ENCODE results near the gene HNF1A.

HNF1A gene

DNA sequence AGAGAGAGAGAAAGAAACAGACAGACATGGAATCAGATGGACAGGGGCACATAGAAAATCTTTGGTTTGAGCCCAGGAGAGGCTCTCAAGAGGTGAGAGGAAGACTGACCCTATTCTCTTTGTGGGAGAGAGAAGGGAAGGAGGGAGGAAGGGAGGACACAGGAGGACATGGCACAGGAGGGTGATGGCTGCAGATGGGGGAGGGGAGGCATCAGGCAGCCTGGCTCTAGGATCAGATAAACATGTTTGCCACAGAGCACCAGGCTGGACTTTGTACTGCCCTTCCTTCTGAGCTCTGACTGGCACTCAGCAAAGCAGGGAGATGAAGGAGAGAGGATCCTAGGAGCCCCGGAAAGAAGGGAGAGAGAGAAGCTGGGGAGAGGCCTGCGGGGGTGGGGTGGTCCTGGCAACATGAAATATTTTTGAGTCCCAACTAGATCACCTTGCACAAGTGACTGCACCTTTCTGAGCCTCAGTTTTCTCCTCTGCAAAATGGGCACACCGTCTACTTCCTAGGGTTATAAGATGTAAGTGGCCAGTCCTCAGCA is 6.1 kb downstream of the HNF1A start:
- no peaks in the 10 kb centered on the region for H3K27me3 ChIP-seq (ENCODE audit: insufficient read depth, poor library complexity, severe bottlenecking)
- DNase-seq (ENCODE audit: low spot score) (no peak), ATAC-seq (ENCODE audit: low read depth) (no peak)
- TF ChIP-seq, protein P1, sequence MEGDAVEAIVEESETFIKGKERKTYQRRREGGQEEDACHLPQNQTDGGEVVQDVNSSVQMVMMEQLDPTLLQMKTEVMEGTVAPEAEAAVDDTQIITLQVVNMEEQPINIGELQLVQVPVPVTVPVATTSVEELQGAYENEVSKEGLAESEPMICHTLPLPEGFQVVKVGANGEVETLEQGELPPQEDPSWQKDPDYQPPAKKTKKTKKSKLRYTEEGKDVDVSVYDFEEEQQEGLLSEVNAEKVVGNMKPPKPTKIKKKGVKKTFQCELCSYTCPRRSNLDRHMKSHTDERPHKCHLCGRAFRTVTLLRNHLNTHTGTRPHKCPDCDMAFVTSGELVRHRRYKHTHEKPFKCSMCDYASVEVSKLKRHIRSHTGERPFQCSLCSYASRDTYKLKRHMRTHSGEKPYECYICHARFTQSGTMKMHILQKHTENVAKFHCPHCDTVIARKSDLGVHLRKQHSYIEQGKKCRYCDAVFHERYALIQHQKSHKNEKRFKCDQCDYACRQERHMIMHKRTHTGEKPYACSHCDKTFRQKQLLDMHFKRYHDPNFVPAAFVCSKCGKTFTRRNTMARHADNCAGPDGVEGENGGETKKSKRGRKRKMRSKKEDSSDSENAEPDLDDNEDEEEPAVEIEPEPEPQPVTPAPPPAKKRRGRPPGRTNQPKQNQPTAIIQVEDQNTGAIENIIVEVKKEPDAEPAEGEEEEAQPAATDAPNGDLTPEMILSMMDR (IDR thresholded peaks at IDR 0.05; ENCODE audit: poor library complexity, severe bottlenecking) = no peak
- no peak overlapping the region for H3K4me3 ChIP-seq (ENCODE audit: severe bottlenecking)
- H3K27ac ChIP-seq (ENCODE audit: poor library complexity, severe bottlenecking) = no peak overlapping the region
- H3K36me3 ChIP-seq (ENCODE audit: low read depth) = no peaks in the 10 kb centered on the region
- no peaks in the 10 kb centered on the region for H3K9me3 ChIP-seq (ENCODE audit: severe bottlenecking)
- H3K4me1 ChIP-seq (ENCODE audit: insufficient read depth, poor library complexity, severe bottlenecking) = no peaks in the 10 kb centered on the region

DNA sequence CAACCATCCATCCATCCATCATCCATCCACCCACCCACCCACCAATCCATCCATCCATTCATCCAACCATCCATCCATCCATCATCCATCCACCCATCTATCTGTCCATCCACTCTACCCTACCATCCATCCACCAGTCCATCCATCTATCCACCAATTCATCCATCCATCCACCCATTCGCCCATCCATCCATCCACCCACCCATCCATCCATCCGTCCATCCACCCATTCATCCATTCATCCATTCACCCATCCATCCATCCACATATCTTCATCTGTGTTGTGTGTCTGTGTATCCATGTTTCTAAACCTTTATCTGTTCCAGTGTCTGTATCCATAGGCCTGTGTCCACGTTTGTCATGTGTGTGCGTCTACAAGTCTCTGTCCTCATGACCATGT is 9.9 kb downstream of the HNF1A start:
- Histone ChIP-seq H3K36me3 (ENCODE audit: low read depth) (no peaks in the 10 kb centered on the region), H3K4me1 (ENCODE audit: insufficient read depth, poor library complexity, severe bottlenecking) (no peaks in the 10 kb centered on the region), H3K9me3 (ENCODE audit: severe bottlenecking) (no peaks in the 10 kb centered on the region), H3K4me3 (ENCODE audit: severe bottlenecking) (no peak overlapping the region), H3K27me3 (ENCODE audit: insufficient read depth, poor library complexity, severe bottlenecking) (peaks cover 5% of the 10 kb centered on the region), H3K27ac (ENCODE audit: poor library complexity, severe bottlenecking) (no peak overlapping the region)
- ATAC-seq (ENCODE audit: low read depth) = no peak
- no peak for DNase-seq (ENCODE audit: low spot score)
- TF ChIP-seq, protein P1 (IDR thresholded peaks at IDR 0.05; ENCODE audit: poor library complexity, severe bottlenecking) = no peak

DNA sequence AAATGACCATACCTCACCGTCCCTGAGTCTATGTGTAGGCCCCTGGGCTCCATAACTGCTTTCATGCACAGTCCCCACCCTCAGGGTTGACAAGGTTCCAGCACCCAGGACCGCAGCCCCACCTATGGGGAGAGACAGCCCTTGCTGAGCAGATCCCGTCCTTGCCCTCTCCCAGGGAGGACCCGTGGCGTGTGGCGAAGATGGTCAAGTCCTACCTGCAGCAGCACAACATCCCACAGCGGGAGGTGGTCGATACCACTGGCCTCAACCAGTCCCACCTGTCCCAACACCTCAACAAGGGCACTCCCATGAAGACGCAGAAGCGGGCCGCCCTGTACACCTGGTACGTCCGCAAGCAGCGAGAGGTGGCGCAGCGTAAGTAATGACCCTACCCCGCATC is 10.3 kb downstream of the HNF1A start:
- ATAC-seq (ENCODE audit: low read depth) = no peak
- no peak for DNase-seq (ENCODE audit: low spot score)
- Histone ChIP-seq H3K9me3 (ENCODE audit: severe bottlenecking) (no peaks in the 10 kb centered on the region), H3K27me3 (ENCODE audit: insufficient read depth, poor library complexity, severe bottlenecking) (peaks cover 5% of the 10 kb centered on the region), H3K4me1 (ENCODE audit: insufficient read depth, poor library complexity, severe bottlenecking) (no peaks in the 10 kb centered on the region), H3K4me3 (ENCODE audit: severe bottlenecking) (no peak overlapping the region), H3K36me3 (ENCODE audit: low read depth) (no peaks in the 10 kb centered on the region), H3K27ac (ENCODE audit: poor library complexity, severe bottlenecking) (no peak overlapping the region)
- TF ChIP-seq, protein P1 (IDR thresholded peaks at IDR 0.05; ENCODE audit: poor library complexity, severe bottlenecking) = no peak

DNA sequence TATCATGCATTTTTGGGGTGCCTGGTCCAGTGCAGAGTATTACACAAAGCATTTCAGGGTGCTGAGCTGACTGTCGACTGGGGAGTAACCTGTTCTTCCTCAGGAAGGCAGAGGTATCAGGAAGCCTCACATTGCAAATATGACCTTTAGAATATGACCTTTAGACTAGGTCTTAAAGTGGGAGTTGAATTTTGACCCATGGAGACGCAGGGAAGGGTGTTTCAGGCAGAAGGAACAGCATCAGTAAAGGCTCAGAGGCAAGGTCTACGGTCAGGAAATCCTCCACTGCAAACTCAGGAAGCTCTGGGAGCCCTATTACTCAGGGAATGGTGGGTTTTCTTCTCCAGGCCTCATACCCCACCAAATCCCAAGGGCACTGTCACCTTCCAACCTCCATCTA is 11.3 kb downstream of the HNF1A start:
- no peak for ATAC-seq (ENCODE audit: low read depth)
- H3K4me3 ChIP-seq (ENCODE audit: severe bottlenecking) = no peak overlapping the region
- no peaks in the 10 kb centered on the region for H3K9me3 ChIP-seq (ENCODE audit: severe bottlenecking)
- H3K27ac ChIP-seq (ENCODE audit: poor library complexity, severe bottlenecking) = no peak overlapping the region
- H3K27me3 ChIP-seq (ENCODE audit: insufficient read depth, poor library complexity, severe bottlenecking) = peaks cover 5% of the 10 kb centered on the region
- no peak for DNase-seq (ENCODE audit: low spot score)
- H3K36me3 ChIP-seq (ENCODE audit: low read depth) = no peaks in the 10 kb centered on the region
- H3K4me1 ChIP-seq (ENCODE audit: insufficient read depth, poor library complexity, severe bottlenecking) = no peaks in the 10 kb centered on the region
- TF ChIP-seq, protein P1 (IDR thresholded peaks at IDR 0.05; ENCODE audit: poor library complexity, severe bottlenecking) = no peak

DNA sequence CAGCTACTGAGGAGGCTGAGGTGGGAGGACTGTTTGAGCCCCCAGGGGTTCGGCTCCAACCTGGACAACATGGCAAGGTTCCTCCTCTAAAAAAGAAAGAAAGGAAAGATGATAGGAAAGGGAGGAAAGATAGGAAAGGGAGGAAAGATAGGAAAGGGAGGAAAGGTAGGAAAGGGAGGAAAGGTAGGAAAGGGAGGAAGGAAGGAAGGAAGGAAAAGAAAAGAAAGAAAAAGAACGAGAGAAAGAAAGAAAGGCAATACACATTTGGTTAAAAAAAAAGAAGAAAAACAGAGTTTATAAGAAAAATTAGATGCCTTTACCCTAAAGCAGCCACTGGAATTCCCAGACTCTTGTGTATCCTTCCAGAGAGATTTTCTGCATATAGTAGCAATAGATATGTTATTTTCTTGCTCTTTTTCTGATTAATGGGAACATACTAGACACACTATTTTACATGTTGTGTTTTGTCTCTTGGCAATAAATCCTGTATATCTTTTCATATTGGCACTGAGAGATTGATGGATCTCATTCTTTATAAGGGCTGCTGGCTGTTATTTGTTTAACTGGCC is 12.2 kb downstream of the HNF1A start:
- Histone ChIP-seq H3K4me3 (ENCODE audit: severe bottlenecking) (no peak overlapping the region), H3K4me1 (ENCODE audit: insufficient read depth, poor library complexity, severe bottlenecking) (no peaks in the 10 kb centered on the region), H3K27ac (ENCODE audit: poor library complexity, severe bottlenecking) (no peak overlapping the region), H3K36me3 (ENCODE audit: low read depth) (no peaks in the 10 kb centered on the region), H3K9me3 (ENCODE audit: severe bottlenecking) (no peaks in the 10 kb centered on the region), H3K27me3 (ENCODE audit: insufficient read depth, poor library complexity, severe bottlenecking) (peaks cover 5% of the 10 kb centered on the region)
- ATAC-seq (ENCODE audit: low read depth) (no peak), DNase-seq (ENCODE audit: low spot score) (no peak)
- TF ChIP-seq, protein P1 (IDR thresholded peaks at IDR 0.05; ENCODE audit: poor library complexity, severe bottlenecking) = no peak
